K562 (cell line): Measurements from ENCODE around the gene RNF224. TPM values are rescaled to one million over a fixed set of nuclear protein-coding genes. Genes with fewer than 3 reads are reported as not detected.
A peak's percentile ranks its signal among the peaks of the same experiment; 100 is the strongest.

Experiments
- ATAC-seq: fragments of 200-7000 bp; cut with Tn5 transposase; 3 replicates; pipeline ENCODE4 v1.9.1; 2020; ENCODE audit warnings: moderate library complexity
- BruUV-seq: library from RNA; stranded (reverse); fragments of 400-500 nt; replicated peaks from 2 replicates; lab custom pipeline; 2021; lab: Mats Ljungman, UMichigan
- CTCF ChIA-PET: fragments of 300-600 bp; formaldehyde crosslinking; extraction: SDS; loops from one replicate; lab custom pipeline; 2021; ENCODE audit warnings: low intra/inter-chr PET ratio; lab: Yijun Ruan, JAX
- POLR2A ChIA-PET: fragments of 300-600, 350-650 bp; sonication (Branson Sonifier 250); formaldehyde crosslinking; extraction: SDS; loops from one replicate; lab custom pipeline; 2021; ENCODE audit warnings: antibody characterized with exemption, inconsistent platforms; lab: Yijun Ruan, JAX
- DNase-seq, 4 experiments: peaks; one replicate each; pipeline versions ENCODE4 v3.0.0 to v3.0.0-alpha.2; 2011 to 2018; ENCODE audit warnings: low spot score in 3 of 4, mixed read lengths in 3 of 4; ENCODE audit errors: extremely low read depth in 1 of 4
- FAIRE-seq: peaks from 2 replicates; lab custom pipeline; 2011; peaks lifted over from hg19 to GRCh38; lab: Jason Lieb, UNC
- H2AFZ ChIP-seq: 2 replicates; pipeline ENCODE4 v1.6.0; 2011; ENCODE audit warnings: low read depth, low read length, control low read depth, inconsistent platforms
- H3K27ac ChIP-seq: fragments of 200-600 bp; 3 replicates; pipeline ENCODE4 v1.8.0; 2011; ENCODE audit warnings: low read depth, mild to moderate bottlenecking, control low read depth, inconsistent platforms, low read length, moderate library complexity, mixed read lengths; ENCODE audit errors: extremely low read depth
- H3K27me3 ChIP-seq, 2 experiments: fragments of 300-600 bp in 1 of 2; 2 replicates in 1 of 2; 3 replicates in 1 of 2; pipeline versions ENCODE4 v1.6.0 to v1.8.0; 2011; ENCODE audit warnings: inconsistent platforms in 2 of 2, low read length in 2 of 2, mild to moderate bottlenecking in 1 of 2, mixed read lengths in 1 of 2, moderate library complexity in 1 of 2; ENCODE audit not compliant: control insufficient read depth in 2 of 2, insufficient read depth in 2 of 2
- H3K36me3 ChIP-seq: fragments of 300-600 bp; 3 replicates; pipeline ENCODE4 v1.8.0; 2011; ENCODE audit warnings: mild to moderate bottlenecking, low read length, inconsistent platforms; ENCODE audit not compliant: control insufficient read depth, insufficient read depth
- H3K4me1 ChIP-seq, 2 experiments: fragments of 200-600 bp in 1 of 2; replicated peaks in 1 of 2; 2 replicates in 1 of 2; 3 replicates in 1 of 2; pipeline versions ENCODE4 v1.5.1 to v1.8.0; 2011; ENCODE audit warnings: inconsistent platforms in 2 of 2, low read length in 2 of 2, mild to moderate bottlenecking in 1 of 2, mixed read lengths in 1 of 2, moderate library complexity in 1 of 2; ENCODE audit not compliant: control insufficient read depth in 2 of 2, insufficient read depth in 2 of 2
- H3K4me2 ChIP-seq: 2 replicates; pipeline ENCODE4 v1.6.1; 2011; ENCODE audit warnings: low read length, control low read depth, inconsistent platforms, mixed read lengths; ENCODE audit not compliant: insufficient read depth
- H3K4me3 ChIP-seq: fragments of 200-600 bp; sonication (generic), shearing (Covaris generic); 2 replicates; pipeline ENCODE4 v1.5.1; 2016; ENCODE audit warnings: control low read depth, inconsistent platforms
- H3K79me2 ChIP-seq: fragments of 200-600 bp; 3 replicates; pipeline ENCODE4 v1.8.0; 2011; ENCODE audit warnings: low read length, inconsistent platforms; ENCODE audit not compliant: control insufficient read depth, insufficient read depth
- H3K9ac ChIP-seq, 2 experiments: 2 replicates each; pipeline versions ENCODE4 v1.6.0 to v1.6.1; 2011; ENCODE audit warnings: low read depth in 2 of 2, low read length in 2 of 2, control low read depth in 1 of 2, inconsistent platforms in 1 of 2, mild to moderate bottlenecking in 1 of 2, mixed read lengths in 1 of 2; ENCODE audit not compliant: insufficient read depth in 1 of 2
- H3K9me1 ChIP-seq: one replicate; pipeline ENCODE4 v1.6.0; 2011; ENCODE audit warnings: inconsistent platforms, mild to moderate bottlenecking, low read length, moderate library complexity; ENCODE audit not compliant: control insufficient read depth, insufficient read depth
- H3K9me3 ChIP-seq: replicated peaks from 2 replicates; pipeline ENCODE4 v1.5.1; 2011; ENCODE audit warnings: low read depth, low read length, inconsistent platforms; ENCODE audit not compliant: control insufficient read depth, insufficient read depth
- H4K20me1 ChIP-seq: replicated peaks from 2 replicates; pipeline ENCODE4 v1.6.1; 2011; ENCODE audit warnings: low read length, inconsistent platforms, mixed read lengths; ENCODE audit not compliant: control insufficient read depth, insufficient read depth
- CTCF ChIP-seq, 3 experiments: IDR thresholded peaks in 2 of 3; conservative IDR thresholded peaks in 1 of 3; 2 replicates each; pipeline ENCODE4 v1.5.1; 2011 to 2012; ENCODE audit warnings: low read length in 3 of 3, mild to moderate bottlenecking in 3 of 3, control low read depth in 2 of 3, improper control_type of control experiment in 1 of 3, inconsistent platforms in 1 of 3, low read depth in 1 of 3, mixed read lengths in 1 of 3, moderate library complexity in 1 of 3; ENCODE audit not compliant: insufficient read depth in 2 of 3
- HNRNPH1 ChIP-seq: fragments of 200-400 bp; formaldehyde crosslinking; optimal IDR thresholded peaks from 2 replicates; pipeline ENCODE3; 2017; ENCODE audit warnings: low read depth, mild to moderate bottlenecking, low read length, moderate library complexity
- HNRNPL ChIP-seq: fragments of 200-400 bp; formaldehyde crosslinking; IDR thresholded peaks from 2 replicates; pipeline ENCODE4 v1.6.1; 2017; ENCODE audit warnings: low read depth, mild to moderate bottlenecking, low read length
- POLR2G ChIP-seq: fragments of 200-400 bp; formaldehyde crosslinking; IDR thresholded peaks from 2 replicates; pipeline ENCODE4 v1.6.1; 2017; ENCODE audit warnings: low read depth, mild to moderate bottlenecking, antibody characterized with exemption, low read length, moderate library complexity
- SP1 ChIP-seq: sonication (generic); formaldehyde crosslinking; IDR thresholded peaks from 2 replicates; pipeline ENCODE4 v1.8.1; 2022; ENCODE audit warnings: mild to moderate bottlenecking, missing genetic modification reagents
- TFAM ChIP-seq: fragments of 250-450 bp; sonication (Bioruptor Pico); conservative IDR thresholded peaks from 2 replicates; pipeline ENCODE4 v1.5.0; 2021; ENCODE audit warnings: mild to moderate bottlenecking, moderate library complexity
- WGBS: fragments of 100-300 bp; shearing (Covaris generic); methylation state at CpG from one replicate; pipeline ENCODE4 v1.1.6; 2016; ENCODE audit warnings: low coverage, mixed read lengths; ENCODE audit not compliant: insufficient coverage; ENCODE audit errors: missing lambda C conversion rate; 5-methylcytosine and 5-hydroxymethylcytosine counted together
- in situ Hi-C: fragments of 300-500 bp; cut with MboI; formaldehyde crosslinking; loops from 4 replicates; pipeline ENCODE4 v1.15.0; 2018; ENCODE audit warnings: inconsistent platforms, mixed read lengths
- intact Hi-C: fragments of 100-400 bp; cut with micrococcal nuclease; formaldehyde crosslinking; loops from 2 replicates; pipeline ENCODE4 v1.14.2; 2022
- polyA plus RNA-seq, 8 experiments: library from polyadenylated mRNA; depleted of rRNA in 4 of 8; stranded (reverse) in 5 of 8; unstranded in 3 of 8; fragments of >200 nt; fragmentation: Nextera tagmentation in 2 of 8; fragmentation: Illumina TruSeq in 1 of 8; extraction: Ambion mirVana in 2 of 8; extraction: Trizol in 1 of 8; gene quantifications; 2 replicates each; pipeline versions ENCODE4 v1.2.1 to v1.2.3, GENCODE V29; 2011 to 2014; ENCODE audit warnings: inconsistent platforms in 1 of 8, missing spikeins in 1 of 8
- total RNA-seq, 7 experiments: library from RNA; depleted of rRNA in 6 of 7; stranded (reverse); fragments of >200 nt in 6 of 7; fragmentation: Illumina TruSeq in 2 of 7; extraction: Trizol in 2 of 7; gene quantifications; 2 replicates each; pipeline versions ENCODE4 v1.2.1 to v1.2.3, GENCODE V29; 2011 to 2021; ENCODE audit warnings: low replicate concordance in 1 of 7

Gene RNF224
- total and polyA plus RNA-seq, 9 of the 15 experiments (the other 6 are each of a cell fraction or from before 2014, with no cell fraction given): not detected

GRCh38 chr9:137213160-137214060, 13.9 kb upstream of the RNF224 start (continued):
- TF ChIP-seq HNRNPH1 (no peak), HNRNPL (peak; percentile 54; the same call in 1 of the 2 replicates), CTCF (IDR thresholded peaks at IDR 0.05 in 2 of 3, conservative IDR thresholded peaks at IDR 0.05 in 1 of 3; ENCODE audit: insufficient read depth in 2 of 3, low read depth in 1 of 3, low read length in 3 of 3) (peak in 2 of 3 experiments; percentile 32 to 41; a peak in 3 of 6 replicates), POLR2G (peak; percentile 56; the same call in 1 of the 2 replicates)

DNA sequence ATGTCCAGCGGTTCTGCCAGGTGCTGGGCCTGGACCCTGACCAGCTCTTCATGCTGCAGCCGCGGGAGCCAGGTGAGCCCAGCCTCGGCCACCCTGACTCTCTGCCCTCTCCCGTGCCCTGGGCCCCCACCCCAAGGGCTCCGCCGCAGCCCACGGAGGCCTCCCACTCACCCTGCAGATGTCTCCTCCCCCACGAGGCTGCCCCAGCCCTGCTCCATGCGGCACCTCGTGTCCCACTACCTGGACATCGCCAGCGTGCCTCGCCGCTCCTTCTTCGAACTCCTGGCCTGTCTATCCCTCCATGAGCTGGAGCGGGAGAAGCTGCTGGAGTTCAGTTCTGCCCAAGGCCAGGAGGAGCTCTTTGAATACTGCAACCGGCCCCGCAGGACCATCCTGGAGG, 12.7 kb upstream of the RNF224 start:
- no peak overlapping the region for H3K4me3 ChIP-seq
- no peak overlapping the region; a peak in 1 of 4 replicates for H3K9ac ChIP-seq
- no peaks in the 10 kb centered on the region for H3K27me3 ChIP-seq
- POLR2A ChIA-PET: interaction anchor here (0.7 to 1.2 kb wide), 3 partner anchors 26 to 31 kb away, joined by 3 to 4 read pairs (median 3); partner anchors contain the start of gene TUBB4B
- no peak overlapping the region for H2AFZ ChIP-seq
- H4K20me1 ChIP-seq: peaks cover 3% of the 10 kb centered on the region; the same call in 1 of the 2 replicates
- WGBS: 84% methylated on average over 18 of the region's 19 CpGs
- no peak overlapping the region for H3K4me2 ChIP-seq
- peaks cover 43% of the 10 kb centered on the region; the same call in 2 of the 3 replicates for H3K36me3 ChIP-seq
- no peaks in the 10 kb centered on the region for H3K9me1 ChIP-seq
- H3K27ac ChIP-seq: no peak overlapping the region
- in situ Hi-C loops (no loop called here), intact Hi-C loops (no loop called here)
- BruUV-seq: no TSS peak
- CTCF ChIA-PET: no interaction called here
- no peaks in the 10 kb centered on the region for H3K9me3 ChIP-seq
- no peak for ATAC-seq
- TF ChIP-seq TFAM (CRISPR knock-in tag) (no peak), SP1 (0 out of 2 replicates have a peak, but pooled peaks have one; percentile 21)
- no peak for FAIRE-seq
- no peak for DNase-seq
- peaks cover 18% of the 10 kb centered on the region; the same call in 2 of the 3 replicates for H3K79me2 ChIP-seq
- H3K4me1 ChIP-seq: peaks cover 25 to 73% of the 10 kb centered on the region in 2 experiments
